SK-N-SH (cell line): ENCODE results near the gene GOLPH3L. TPM values are rescaled to one million over a fixed set of nuclear protein-coding genes. Genes with fewer than 3 reads are reported as not detected.

ENCODE experiments used
- CTCF ChIA-PET: fragments of 300-600, 350-600 bp; formaldehyde crosslinking; extraction: SDS; loops from one replicate; lab custom pipeline; 2021; lab: Yijun Ruan, JAX
- POLR2A ChIA-PET: fragments of 350-600 bp; sonication (Branson Sonifier 250); formaldehyde crosslinking; extraction: SDS; loops from one replicate; lab custom pipeline; 2020; ENCODE audit warnings: antibody characterized with exemption, inconsistent platforms; lab: Yijun Ruan, JAX
- DNase-seq: peaks from one replicate; pipeline ENCODE4 v3.0.0; 2012
- H2AFZ ChIP-seq: fragments of 200-600 bp; sonication (generic); 2 replicates; pipeline ENCODE4 v1.8.1; 2016; ENCODE audit warnings: antibody characterized with exemption, mild to moderate bottlenecking, low read depth
- H3F3A ChIP-seq: fragments of 200-600 bp; sonication (generic); replicated peaks from 2 replicates; pipeline ENCODE3; 2016; ENCODE audit warnings: antibody characterized with exemption, mild to moderate bottlenecking; ENCODE audit not compliant: insufficient read depth
- H3K27ac ChIP-seq, 2 experiments: fragments of 200-500 bp in 1 of 2; fragments of 200-600 bp in 1 of 2; sonication (Bioruptor generic) in 1 of 2; sonication (generic), shearing (Covaris generic) in 1 of 2; 2 replicates each; pipeline versions ENCODE4 v1.5.1 to v1.6.1; 2014 to 2016; ENCODE audit warnings: low read depth in 2 of 2, inconsistent platforms in 1 of 2, low read length in 1 of 2, mild to moderate bottlenecking in 1 of 2, mixed read lengths in 1 of 2
- H3K27me3 ChIP-seq: fragments of 200-600 bp; sonication (generic), shearing (Covaris generic); 2 replicates; pipeline ENCODE4 v1.6.1; 2016; ENCODE audit warnings: mixed run types; ENCODE audit not compliant: insufficient read depth
- H3K36me3 ChIP-seq, 2 experiments: fragments of 200-500 bp in 1 of 2; fragments of 200-600 bp in 1 of 2; sonication (Bioruptor generic) in 1 of 2; sonication (generic) in 1 of 2; replicated peaks in 1 of 2; 2 replicates each; pipeline versions ENCODE3 to v1.5.1; 2014 to 2016; ENCODE audit warnings: low read length in 1 of 2, mild to moderate bottlenecking in 1 of 2; ENCODE audit not compliant: insufficient read depth in 2 of 2, control insufficient read depth in 1 of 2
- H3K4me1 ChIP-seq, 2 experiments: fragments of 200-500 bp in 1 of 2; fragments of 200-600 bp in 1 of 2; sonication (Bioruptor generic) in 1 of 2; sonication (generic), shearing (Covaris generic) in 1 of 2; 2 replicates each; pipeline versions ENCODE4 v1.5.1 to v1.6.1; 2014 to 2016; ENCODE audit warnings: low read depth in 1 of 2, low read length in 1 of 2, mixed run types in 1 of 2; ENCODE audit not compliant: insufficient read depth in 2 of 2, control insufficient read depth in 1 of 2
- H3K4me2 ChIP-seq: fragments of 200-600 bp; sonication (generic), shearing (Covaris generic); 2 replicates; pipeline ENCODE4 v1.6.1; 2017; ENCODE audit warnings: mixed run types
- H3K4me3 ChIP-seq, 2 experiments: fragments of 200-500 bp in 1 of 2; fragments of 200-600 bp in 1 of 2; sonication (Bioruptor generic) in 1 of 2; sonication (generic), shearing (Covaris generic) in 1 of 2; 2 replicates each; pipeline versions ENCODE4 v1.5.1 to v1.8.1; 2014 to 2016; ENCODE audit warnings: low read depth in 2 of 2, inconsistent platforms in 1 of 2, low read length in 1 of 2, mild to moderate bottlenecking in 1 of 2, mixed read lengths in 1 of 2, moderate library complexity in 1 of 2
- H3K79me2 ChIP-seq: fragments of 200-600 bp; sonication (generic); 2 replicates; pipeline ENCODE4 v1.8.1; 2017; ENCODE audit warnings: mild to moderate bottlenecking; ENCODE audit not compliant: insufficient read depth
- H3K9ac ChIP-seq: fragments of 200-600 bp; sonication (generic); 2 replicates; pipeline ENCODE4 v1.6.1; 2017; ENCODE audit warnings: mixed run types
- H3K9me2 ChIP-seq: fragments of 200-600 bp; sonication (generic); 2 replicates; pipeline ENCODE4 v1.6.1; 2017; ENCODE audit warnings: mixed run types
- H3K9me3 ChIP-seq: fragments of 200-600 bp; sonication (generic); 2 replicates; pipeline ENCODE4 v1.6.1; 2017; ENCODE audit warnings: mixed run types, mild to moderate bottlenecking, moderate library complexity
- H4K20me1 ChIP-seq: fragments of 200-600 bp; sonication (generic); 2 replicates; pipeline ENCODE4 v1.6.1; 2017; ENCODE audit warnings: mild to moderate bottlenecking, mixed run types; ENCODE audit not compliant: insufficient read depth
- CHD2 ChIP-seq: fragments of 150-350 bp; IDR thresholded peaks from 2 replicates; pipeline ENCODE4 v1.6.1; 2018; ENCODE audit warnings: low read length; ENCODE audit not compliant: partially characterized antibody
- CTCF ChIP-seq: fragments of 200-600 bp; sonication (generic); IDR thresholded peaks from 2 replicates; pipeline ENCODE4 v1.6.1; 2017; ENCODE audit warnings: antibody characterized with exemption, mild to moderate bottlenecking, moderate library complexity
- EP300 ChIP-seq, 2 experiments: IDR thresholded peaks; 2 replicates each; pipeline versions ENCODE4 v1.4.0 to v1.6.1; 2012; ENCODE audit warnings: borderline replicate concordance in 1 of 2, low read depth in 1 of 2, low read length in 1 of 2
- FOSL2 ChIP-seq: IDR thresholded peaks from 2 replicates; pipeline ENCODE4 v1.4.0; 2012; ENCODE audit warnings: low read depth, mild to moderate bottlenecking, moderate library complexity, borderline replicate concordance
- FOXJ3 ChIP-seq: sonication (generic); formaldehyde crosslinking; IDR thresholded peaks from 2 replicates; pipeline ENCODE4 v1.5.1; 2020; ENCODE audit warnings: mild to moderate bottlenecking, missing genetic modification reagents
- FOXM1 ChIP-seq: IDR thresholded peaks from 2 replicates; pipeline ENCODE4 v1.4.0; 2012; ENCODE audit warnings: low read depth, mild to moderate bottlenecking
- IRF3 ChIP-seq: fragments of 150-350 bp; IDR thresholded peaks from 2 replicates; pipeline ENCODE4 v1.6.1; 2016; ENCODE audit warnings: mild to moderate bottlenecking, low read depth, low read length
- JUND ChIP-seq: IDR thresholded peaks from 2 replicates; pipeline ENCODE4 v1.4.0; 2012
- MAX ChIP-seq: IDR thresholded peaks from 2 replicates; pipeline ENCODE4 v1.4.0; 2012; ENCODE audit warnings: low read depth
- MEF2A ChIP-seq: IDR thresholded peaks from 2 replicates; pipeline ENCODE4 v1.4.0; 2012; ENCODE audit warnings: low read depth, borderline replicate concordance
- MXI1 ChIP-seq: IDR thresholded peaks from 2 replicates; pipeline ENCODE4 v1.6.1; 2012; ENCODE audit warnings: mild to moderate bottlenecking, low read depth, low read length, improper control_type of control experiment
- NFIC ChIP-seq: IDR thresholded peaks from 2 replicates; pipeline ENCODE4 v1.4.0; 2012; ENCODE audit warnings: borderline replicate concordance
- NRF1 ChIP-seq: IDR thresholded peaks from 2 replicates; pipeline ENCODE4 v1.6.1; 2012; ENCODE audit warnings: low read depth, mild to moderate bottlenecking, low read length
- PBX3 ChIP-seq: IDR thresholded peaks from 2 replicates; pipeline ENCODE4; 2012
- POLR2AphosphoS5 ChIP-seq: IDR thresholded peaks from 2 replicates; pipeline ENCODE4 v1.6.1; 2012; ENCODE audit warnings: low read depth, low read length
- RAD21 ChIP-seq: IDR thresholded peaks from 2 replicates; pipeline ENCODE4 v1.6.1; 2012; ENCODE audit warnings: mild to moderate bottlenecking, low read length
- REST ChIP-seq: IDR thresholded peaks from 2 replicates; pipeline ENCODE4 v1.6.1; 2012; ENCODE audit warnings: mild to moderate bottlenecking, low read depth, low read length, moderate library complexity
- RXRA ChIP-seq: IDR thresholded peaks from 2 replicates; pipeline ENCODE4 v1.4.0; 2012; ENCODE audit warnings: low read depth, mild to moderate bottlenecking, borderline replicate concordance
- SIN3A ChIP-seq: IDR thresholded peaks from 2 replicates; pipeline ENCODE4 v1.6.1; 2012; ENCODE audit warnings: low read depth, mild to moderate bottlenecking, low read length, moderate library complexity, borderline replicate concordance
- SMC3 ChIP-seq: IDR thresholded peaks from 2 replicates; pipeline ENCODE4 v1.6.1; 2012; ENCODE audit warnings: low read depth, low read length, improper control_type of control experiment
- TAF1 ChIP-seq: IDR thresholded peaks from 2 replicates; pipeline ENCODE4 v1.6.1; 2012; ENCODE audit warnings: low read depth, mild to moderate bottlenecking, low read length, moderate library complexity, borderline replicate concordance
- TCF12 ChIP-seq: IDR thresholded peaks from 2 replicates; pipeline ENCODE4 v1.4.0; 2012
- WGBS: methylation state at CpG from one replicate; pipeline ENCODE4 v1.1.6; 2017; ENCODE audit warnings: low lambda C conversion rate; 5-methylcytosine and 5-hydroxymethylcytosine counted together
- polyA plus RNA-seq, 3 experiments: library from polyadenylated mRNA; depleted of rRNA; stranded (reverse); fragments of >200 nt; gene quantifications; 2 replicates each; pipeline ENCODE4 v1.2.3, GENCODE V29; 2012

GOLPH3L gene
- polyA plus RNA-seq, 1 of the 3 experiments (the other 2 are of a cell fraction) = 7.8 TPM

GRCh38 chr1:150619576-150620509 is 77.1 kb downstream of the GOLPH3L start:
- ChIA-PET CTCF (interaction anchor here (0.6 to 5.4 kb wide), 12 partner anchors 10 to 303 kb away, joined by 3 to 58 read pairs (median 4); partner anchors contain the start of genes ENSA and MCL1), POLR2A (interaction anchor here (0.5 to 2.3 kb wide), 4 partner anchors 9 to 228 kb away, joined by 3 to 10 read pairs (median 6); partner anchors contain the start of genes ENSA and MCL1)
- H3K27me3 ChIP-seq = no peaks in the 10 kb centered on the region
- no peak overlapping the region for H2AFZ ChIP-seq
- peak overlapping the region; percentile 25 for H3K4me2 ChIP-seq
- 15% methylated on average over 4 of the region's 4 CpGs for WGBS
- peaks cover 10 to 22% of the 10 kb centered on the region in 2 experiments for H3K4me1 ChIP-seq
- peak; percentile 46 for DNase-seq
- no peak for TF ChIP-seq NRF1
- peak; percentile 76 for TF ChIP-seq NFIC
- TF ChIP-seq JUND = no peak
- peak; percentile 70 for TF ChIP-seq PBX3
- no peak; the same call in 1 of the 2 replicates for TF ChIP-seq FOSL2
- TF ChIP-seq CHD2 = no peak
- peak in 1 of 2 experiments; percentile 22; a peak in 1 of 4 replicates for TF ChIP-seq EP300 (IDR thresholded peaks at IDR 0.05; ENCODE audit: borderline replicate concordance in 1 of 2, low read depth in 1 of 2, low read length in 1 of 2)
- TF ChIP-seq REST = 0 out of 2 replicates have a peak, but pooled peaks have one; percentile 22
- TF ChIP-seq IRF3 = no peak
- TF ChIP-seq SIN3A = peak; percentile 21; the same call in 1 of the 2 replicates
- TF ChIP-seq TAF1 = peak; percentile 23; the same call in 1 of the 2 replicates
- no peak for TF ChIP-seq FOXM1
- TF ChIP-seq RXRA = no peak
- peak; percentile 64 for TF ChIP-seq CTCF
- TF ChIP-seq MEF2A = no peak
- TF ChIP-seq POLR2AphosphoS5 = no peak; the same call in 1 of the 2 replicates
- peak; percentile 41 for TF ChIP-seq SMC3
- TF ChIP-seq RAD21 = peak; percentile 50
- TF ChIP-seq MXI1 = no peak
- no peak for TF ChIP-seq FOXJ3 (CRISPR knock-in tag)
- TF ChIP-seq TCF12 = peak; percentile 63
- TF ChIP-seq MAX = no peak
- no peak overlapping the region for H3K4me3 ChIP-seq
- peaks cover 24% of the 10 kb centered on the region for H3K79me2 ChIP-seq
- peaks cover 32 to 36% of the 10 kb centered on the region in 2 experiments for H3K36me3 ChIP-seq
- H3K9ac ChIP-seq = no peak overlapping the region
- H3K9me3 ChIP-seq = no peaks in the 10 kb centered on the region
- no peaks in the 10 kb centered on the region for H3K9me2 ChIP-seq
- H3K27ac ChIP-seq = peak overlapping the region; percentile 72 to 74
- H4K20me1 ChIP-seq = no peaks in the 10 kb centered on the region
- H3F3A ChIP-seq = peaks cover 41% of the 10 kb centered on the region
